Sigmoid colon (tissue), 7 donors: ENCODE measurements around the gene PAQR3. TPM values are rescaled to one million over a fixed set of nuclear protein-coding genes. Genes with fewer than 3 reads are reported as not detected.
A peak's percentile ranks its signal among the peaks of the same experiment; 100 is the strongest.

Experiments
- DNase-seq: peaks from one replicate; pipeline ENCODE4 v3.0.0-alpha.2; 2019
- H3K27ac ChIP-seq, 4 donors: fragments of 200-600 bp; sonication (generic); one replicate each; pipeline ENCODE4 v1.5.1; 2016 to 2019; ENCODE audit warnings: mild to moderate bottlenecking in 1 of 4
- H3K27me3 ChIP-seq, 3 donors: fragments of 200-600 bp; sonication (generic); one replicate each; pipeline ENCODE4 v1.5.1; 2019; ENCODE audit warnings: mild to moderate bottlenecking in 1 of 3
- H3K36me3 ChIP-seq, 4 donors: fragments of 200-600 bp; sonication (generic); one replicate each; pipeline ENCODE4 v1.5.1; 2016 to 2019
- H3K4me1 ChIP-seq, 4 donors: fragments of 200-600 bp; sonication (generic); one replicate each; pipeline ENCODE4 v1.5.1; 2017 to 2019
- H3K4me3 ChIP-seq, 4 donors: fragments of 200-600 bp; sonication (generic); one replicate each; pipeline ENCODE4 v1.5.1; 2017 to 2019; ENCODE audit warnings: mild to moderate bottlenecking in 2 of 4, moderate library complexity in 1 of 4
- H3K9me3 ChIP-seq, 4 donors: fragments of 200-600 bp in 3 of 4; sonication (generic) in 3 of 4; one replicate each; pipeline versions ENCODE4 v1.5.1 to v1.6.1; 2013 to 2019
- CTCF ChIP-seq, 4 experiments: fragments of 450-650 bp in 3 of 4; fragments of 200-600 bp in 1 of 4; IDR thresholded peaks; one replicate each; pipeline ENCODE4 v1.5.1; 2016 to 2019; ENCODE audit warnings: antibody characterized with exemption in 4 of 4, mild to moderate bottlenecking in 3 of 4, moderate library complexity in 2 of 4
- EP300 ChIP-seq, 4 donors: sonication (generic); formaldehyde crosslinking; IDR thresholded peaks; one replicate each; pipeline ENCODE4 v1.6.1; 2017; ENCODE audit warnings: antibody characterized with exemption in 4 of 4
- POLR2A ChIP-seq, 2 donors: fragments of 450-650 bp; IDR thresholded peaks; one replicate each; pipeline ENCODE4 v1.6.1; 2016; ENCODE audit warnings: antibody characterized with exemption in 2 of 2, mild to moderate bottlenecking in 2 of 2, moderate library complexity in 2 of 2
- POLR2AphosphoS5 ChIP-seq, 4 donors: sonication (generic); formaldehyde crosslinking; IDR thresholded peaks; one replicate each; pipeline ENCODE4 v1.6.1; 2017; ENCODE audit warnings: antibody characterized with exemption in 4 of 4
- WGBS, 2 donors: extraction: QIAGEN DNeasy Blood & Tissue Kit; methylation state at CpG; one replicate each; pipeline ENCODE4 v1.1.7; 2013; 5-methylcytosine and 5-hydroxymethylcytosine counted together
- intact Hi-C: fragments of 100-400 bp; cut with DNase I; formaldehyde crosslinking; loops from one replicate; pipeline ENCODE4 v1.15.1; 2023
- polyA plus RNA-seq, 3 donors: library from polyadenylated mRNA; stranded (reverse); fragments of 200-250 nt; gene quantifications; one replicate each; pipeline ENCODE4 v1.2.3, GENCODE V29; 2013
- total RNA-seq, 4 donors: library from RNA; depleted of rRNA; stranded (reverse); fragments of >200 nt; gene quantifications; one replicate each; pipeline ENCODE4 v1.1.0, GENCODE V29; 2016
- donor health status: healthy with polysubstance abuse.
- donor health status: Bipolar disorder and iron deficiency.
- donor health status: healthy.

The PAQR3 gene
- total and polyA plus RNA-seq, 7 donors, result 4.8 to 32.1 (median 17.1) TPM

GRCh38 chr4:78945651-78946179 is 6.5 kb upstream of the PAQR3 start:
- Histone ChIP-seq H3K4me1 (no peaks in the 10 kb centered on the region), H3K4me3 (no peak overlapping the region), H3K36me3 (no peaks in the 10 kb centered on the region), H3K27me3 (no peaks in the 10 kb centered on the region), H3K27ac (no peak overlapping the region), H3K9me3 (no peaks in the 10 kb centered on the region)
- no peak for DNase-seq
- TF ChIP-seq POLR2AphosphoS5 (IDR thresholded peaks at IDR 0.05) (no peak), EP300 (IDR thresholded peaks at IDR 0.05) (no peak), POLR2A (IDR thresholded peaks at IDR 0.05) (no peak), CTCF (IDR thresholded peaks at IDR 0.05) (no peak)
- intact Hi-C loops, result no loop called here
- WGBS, 2 donors, result 80 to 92% methylated on average over 3 of the region's 3 CpGs

- no peaks in the 10 kb centered on the region for H3K9me3 ChIP-seq
- intact Hi-C loops, result no loop called here
- no peak overlapping the region for H3K27ac ChIP-seq
- peaks cover 0 to 8% (median 2%) of the 10 kb centered on the region in 4 donors for H3K4me1 ChIP-seq
- no peaks in the 10 kb centered on the region for H3K27me3 ChIP-seq
- H3K36me3 ChIP-seq, result no peaks in the 10 kb centered on the region
- DNase-seq, result no peak
- TF ChIP-seq POLR2AphosphoS5 (IDR thresholded peaks at IDR 0.05) (no peak), CTCF (IDR thresholded peaks at IDR 0.05) (no peak), EP300 (IDR thresholded peaks at IDR 0.05) (no peak)
- 22 to 50% methylated on average over 1 of the region's 1 CpG for WGBS, 2 donors
- H3K4me3 ChIP-seq, result no peak overlapping the region
Measured at GRCh38 chr4:78944381-78944780, 5.1 kb upstream of the PAQR3 start.

- intact Hi-C loops, result no loop called here
- Histone ChIP-seq H3K27ac (no peak overlapping the region), H3K4me3 (no peak overlapping the region), H3K36me3 (no peaks in the 10 kb centered on the region), H3K27me3 (no peaks in the 10 kb centered on the region), H3K9me3 (no peaks in the 10 kb centered on the region), H3K4me1 (peaks cover 0 to 25% (median 14%) of the 10 kb centered on the region in 4 donors)
- no peak for DNase-seq
- WGBS, 2 donors, result 90 to 95% methylated on average over 5 of the region's 5 CpGs
- TF ChIP-seq POLR2A (IDR thresholded peaks at IDR 0.05), result no peak
- TF ChIP-seq EP300 (IDR thresholded peaks at IDR 0.05), result no peak
- no peak for TF ChIP-seq POLR2AphosphoS5 (IDR thresholded peaks at IDR 0.05)
- TF ChIP-seq CTCF (IDR thresholded peaks at IDR 0.05), result no peak
Measured at GRCh38 chr4:78940752-78941151, 1.5 kb upstream of the PAQR3 start.

- DNase-seq, result no peak
- peak overlapping the region; percentile 81 to 88 (median 85) for H3K27ac ChIP-seq
- no peaks in the 10 kb centered on the region for H3K36me3 ChIP-seq
- 0% methylated on average over 9 of the region's 9 CpGs for WGBS, 2 donors
- no peaks in the 10 kb centered on the region for H3K9me3 ChIP-seq
- intact Hi-C loops, result loop anchor here (5.0 kb wide), 1 partner anchor 1398 kb away; the partner anchor contains the start of gene CFAP299
- peak overlapping the region; percentile 41 to 89 (median 80) for H3K4me3 ChIP-seq
- H3K27me3 ChIP-seq, result no peaks in the 10 kb centered on the region
- TF ChIP-seq EP300 (IDR thresholded peaks at IDR 0.05), result no peak
- TF ChIP-seq POLR2AphosphoS5 (IDR thresholded peaks at IDR 0.05), result no peak
- no peak for TF ChIP-seq POLR2A (IDR thresholded peaks at IDR 0.05)
- no peak for TF ChIP-seq CTCF (IDR thresholded peaks at IDR 0.05)
- H3K4me1 ChIP-seq, result peaks cover 0 to 25% (median 14%) of the 10 kb centered on the region in 4 donors
Measured at GRCh38 chr4:78939667-78940008, 400 bp upstream of the PAQR3 start.

- WGBS, 2 donors, result 1 to 6% methylated on average over 7 of the region's 7 CpGs
- Histone ChIP-seq H3K4me3 (peak overlapping the region; percentile 70 to 89 (median 84)), H3K9me3 (no peaks in the 10 kb centered on the region), H3K36me3 (no peaks in the 10 kb centered on the region), H3K27ac (peak overlapping the region; percentile 81 to 88 (median 85)), H3K4me1 (peaks cover 0 to 25% (median 14%) of the 10 kb centered on the region in 4 donors), H3K27me3 (no peaks in the 10 kb centered on the region)
- intact Hi-C loops, result loop anchor here (5.0 kb wide), 1 partner anchor 1399 kb away; the partner anchor contains the start of gene CFAP299
- no peak for DNase-seq
- no peak for TF ChIP-seq POLR2A (IDR thresholded peaks at IDR 0.05)
- TF ChIP-seq CTCF (IDR thresholded peaks at IDR 0.05), result no peak
- TF ChIP-seq EP300 (IDR thresholded peaks at IDR 0.05), result no peak
- no peak for TF ChIP-seq POLR2AphosphoS5 (IDR thresholded peaks at IDR 0.05)
Measured at GRCh38 chr4:78938474-78938867, 767 bp downstream of the PAQR3 start.
